Measurements from ENCODE around the gene BRD1.

Gene BRD1

DNA sequence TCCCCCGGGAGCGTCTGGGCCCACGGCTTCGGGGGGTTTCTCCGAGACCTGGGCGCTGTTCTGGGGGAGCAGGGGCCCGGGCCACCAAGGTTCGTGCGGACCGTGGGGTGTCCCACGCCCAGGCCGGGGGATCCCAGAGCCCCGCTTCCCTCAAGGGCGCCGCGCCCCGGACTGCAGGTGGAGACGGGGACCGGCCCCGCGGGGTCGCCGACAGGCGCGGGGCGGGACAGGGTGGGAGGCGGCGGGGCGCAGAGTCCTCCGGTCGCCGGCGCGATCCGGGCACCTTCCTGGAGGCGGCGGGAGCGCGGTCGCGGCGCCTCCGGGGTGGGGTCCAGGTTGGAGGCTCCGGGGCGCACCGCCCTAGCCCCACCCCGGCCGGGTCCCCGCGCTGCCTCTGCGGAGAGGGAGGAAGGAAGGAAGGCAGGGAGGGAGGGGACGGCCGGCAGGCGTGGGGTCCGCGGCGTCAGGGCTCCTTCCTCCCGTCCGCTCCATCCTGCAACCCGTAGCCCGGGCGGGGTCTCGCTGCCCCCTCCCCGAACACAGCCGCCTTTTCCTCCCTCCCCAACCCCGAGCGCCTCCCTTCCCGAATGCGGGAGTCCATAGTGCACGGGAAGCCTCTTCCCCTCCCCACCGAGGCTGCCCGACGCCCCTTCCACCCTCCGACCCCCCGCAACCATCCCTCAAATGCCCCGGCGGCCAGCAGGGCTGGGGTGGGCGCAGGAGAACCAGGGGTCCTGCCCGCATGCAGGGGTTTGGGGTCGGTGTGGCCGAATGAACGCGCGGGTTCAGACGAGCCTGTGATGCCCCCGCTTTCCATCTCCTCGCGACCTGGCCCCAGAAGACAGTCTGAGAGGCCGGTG, 21.7 kb upstream of the BRD1 start:
- Mint-ChIP-seq H3K9me3 (no peaks in the 10 kb centered on the region), H3K4me1 (peaks cover 29% of the 10 kb centered on the region), H3K27me3 (peaks cover 70% of the 10 kb centered on the region), H3K4me3 (peak overlapping the region; percentile 66), H3K36me3 (peaks cover 3% of the 10 kb centered on the region), H3K27ac (no peak overlapping the region)
- CTCF ChIA-PET, result no interaction called here
- DNase-seq, result peak; percentile 64

DNA sequence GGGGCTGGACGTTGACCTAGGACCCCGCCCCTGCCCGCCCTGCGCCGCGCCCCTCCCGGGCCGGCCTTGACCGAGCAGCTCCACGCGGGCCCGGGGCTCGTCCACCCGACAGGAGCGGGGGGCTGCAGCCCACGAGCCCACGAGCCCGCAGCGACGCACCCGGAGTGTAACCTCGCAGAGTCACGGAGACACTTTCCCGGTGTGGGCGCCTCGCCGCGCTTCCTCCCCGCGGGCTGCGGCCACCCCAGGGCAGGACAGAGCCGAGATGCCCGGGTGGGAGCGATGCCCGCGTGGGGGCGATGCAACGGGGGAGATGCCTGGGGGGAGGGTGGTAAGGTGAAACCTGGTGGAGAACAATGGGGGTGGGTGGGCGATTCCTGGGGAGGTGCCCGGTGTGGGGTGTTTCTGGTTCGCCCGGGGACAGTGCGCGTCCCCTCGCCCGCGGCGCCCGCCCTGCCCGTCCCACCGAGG, 21.1 kb upstream of the BRD1 start:
- Mint-ChIP-seq H3K36me3 (peaks cover 1% of the 10 kb centered on the region), H3K4me1 (peaks cover 29% of the 10 kb centered on the region), H3K27ac (no peak overlapping the region), H3K27me3 (peaks cover 74% of the 10 kb centered on the region), H3K4me3 (peak overlapping the region; percentile 45), H3K9me3 (no peaks in the 10 kb centered on the region)
- CTCF ChIA-PET, result no interaction called here
- peak; percentile 35 for DNase-seq

DNA sequence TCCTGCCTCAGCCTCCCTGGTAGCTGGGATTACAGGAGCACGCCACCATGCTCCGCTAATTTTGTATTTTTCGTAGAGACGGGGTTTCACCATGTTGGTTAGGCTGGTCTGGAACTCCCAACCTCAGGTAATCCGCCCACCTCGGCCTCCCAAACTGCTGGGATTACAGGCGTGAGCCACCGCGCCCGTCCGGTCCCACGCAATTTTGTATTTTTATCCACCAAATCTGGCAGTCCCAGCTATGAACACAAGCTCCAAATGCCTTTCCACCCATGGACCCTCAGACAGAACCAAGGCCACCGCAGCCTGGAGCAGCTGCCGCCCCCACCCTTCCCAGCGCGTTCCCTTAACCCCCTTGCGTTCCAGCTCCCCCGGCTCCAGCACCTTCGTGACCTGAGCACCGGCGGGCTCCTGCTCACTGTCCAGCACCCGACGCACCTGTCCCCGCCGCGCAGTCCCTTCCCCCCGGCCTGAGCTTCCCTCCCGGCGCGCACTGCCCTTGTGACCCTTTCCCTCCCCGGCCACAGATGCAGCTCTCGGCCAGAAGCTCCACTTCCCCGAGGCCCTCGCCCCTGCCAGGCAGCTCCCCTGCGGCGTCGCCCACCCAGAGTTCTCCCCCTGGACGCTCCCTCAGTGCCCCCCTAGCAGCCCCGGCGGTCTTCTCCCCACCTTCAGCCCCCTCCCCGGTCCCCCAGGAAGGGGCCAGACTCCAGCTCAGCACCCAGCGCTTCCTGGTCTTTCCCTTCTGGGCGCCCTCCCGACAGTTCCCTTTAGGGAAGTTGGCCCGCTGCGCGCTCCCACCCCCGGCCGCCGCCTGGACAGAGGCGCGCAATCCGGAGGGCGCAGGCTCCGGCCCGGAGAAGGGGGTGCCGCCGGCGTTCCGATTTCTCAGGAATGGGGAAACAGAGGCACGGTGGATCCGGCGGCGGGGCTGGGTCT, 20.3 kb upstream of the BRD1 start:
- Mint-ChIP-seq H3K27ac (no peak overlapping the region), H3K4me1 (peaks cover 29% of the 10 kb centered on the region), H3K36me3 (peaks cover 1% of the 10 kb centered on the region), H3K27me3 (peaks cover 79% of the 10 kb centered on the region), H3K9me3 (no peaks in the 10 kb centered on the region), H3K4me3 (peak overlapping the region; percentile 55)
- DNase-seq, result no peak
- CTCF ChIA-PET, result no interaction called here

DNA sequence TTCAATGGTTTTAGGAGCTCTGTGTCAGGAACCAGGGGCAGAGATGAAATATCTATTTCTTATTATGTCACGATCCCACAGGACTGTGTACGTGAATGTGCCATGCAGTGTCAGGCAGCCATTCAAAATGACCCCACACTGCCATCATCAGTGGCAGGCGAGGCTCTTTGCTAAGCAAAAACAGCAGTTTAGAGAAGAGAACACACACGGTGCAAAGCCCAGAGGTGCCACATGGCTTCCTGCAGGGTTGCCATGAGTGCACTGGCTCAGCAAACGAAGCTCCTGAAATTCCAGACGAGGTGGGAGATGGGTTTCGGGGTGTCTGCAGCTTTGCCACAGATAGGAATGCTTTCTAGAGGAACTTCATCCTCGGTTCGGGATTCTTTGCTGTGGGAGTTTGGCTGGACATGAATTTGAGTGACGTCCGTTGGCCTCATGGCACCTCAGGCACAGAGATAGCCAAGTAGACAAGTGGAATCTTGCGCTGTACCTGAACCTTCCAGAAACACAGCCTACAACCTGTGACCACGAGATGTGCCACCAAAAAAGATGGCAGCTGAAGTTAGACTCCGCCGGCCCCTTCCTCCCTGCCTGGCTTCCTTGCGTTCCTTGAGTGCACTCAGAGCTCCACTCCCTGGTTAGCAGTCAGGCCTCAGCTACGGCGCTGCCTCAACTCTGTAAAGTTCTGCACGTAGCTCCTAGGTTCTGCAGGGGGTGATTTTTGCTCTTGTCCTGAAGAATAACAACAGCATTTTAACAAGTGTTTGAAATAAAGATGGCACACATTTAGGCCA, 18.2 kb upstream of the BRD1 start:
- CTCF ChIA-PET, result no interaction called here
- no peak overlapping the region for H3K4me3 Mint-ChIP-seq
- DNase-seq, result no peak
- H3K27ac Mint-ChIP-seq, result no peak overlapping the region
- H3K4me1 Mint-ChIP-seq, result peaks cover 13% of the 10 kb centered on the region
- no peaks in the 10 kb centered on the region for H3K36me3 Mint-ChIP-seq
- H3K27me3 Mint-ChIP-seq, result peaks cover 88% of the 10 kb centered on the region
- no peaks in the 10 kb centered on the region for H3K9me3 Mint-ChIP-seq

- H3K4me1 Mint-ChIP-seq, result peaks cover 9% of the 10 kb centered on the region
- peaks cover 81% of the 10 kb centered on the region for H3K27me3 Mint-ChIP-seq
- no peak overlapping the region for H3K4me3 Mint-ChIP-seq
- CTCF ChIA-PET, result no interaction called here
- H3K36me3 Mint-ChIP-seq, result no peaks in the 10 kb centered on the region
- H3K27ac Mint-ChIP-seq, result no peak overlapping the region
- H3K9me3 Mint-ChIP-seq, result no peaks in the 10 kb centered on the region
- DNase-seq, result no peak
These were observed 17.6 kb upstream of the BRD1 start for GRCh38 chr22:49845241-49845640.

- CTCF ChIA-PET, result no interaction called here
- Mint-ChIP-seq H3K9me3 (no peaks in the 10 kb centered on the region), H3K36me3 (peaks cover 2% of the 10 kb centered on the region), H3K4me1 (peaks cover 35% of the 10 kb centered on the region), H3K4me3 (peak overlapping the region; percentile 68), H3K27me3 (peaks cover 39% of the 10 kb centered on the region), H3K27ac (peak overlapping the region; percentile 87)
- peak; percentile 92 for DNase-seq
These were observed 11.4 kb upstream of the BRD1 start for GRCh38 chr22:49838771-49839717.

- H3K27me3 Mint-ChIP-seq, result peaks cover 31% of the 10 kb centered on the region
- no peak overlapping the region for H3K4me3 Mint-ChIP-seq
- H3K4me1 Mint-ChIP-seq, result peaks cover 41% of the 10 kb centered on the region
- CTCF ChIA-PET, result no interaction called here
- no peak for DNase-seq
- peaks cover 4% of the 10 kb centered on the region for H3K36me3 Mint-ChIP-seq
- no peak overlapping the region for H3K27ac Mint-ChIP-seq
- H3K9me3 Mint-ChIP-seq, result peaks cover 4% of the 10 kb centered on the region
These were observed 5.8 kb upstream of the BRD1 start for GRCh38 chr22:49833340-49834007.

DNA sequence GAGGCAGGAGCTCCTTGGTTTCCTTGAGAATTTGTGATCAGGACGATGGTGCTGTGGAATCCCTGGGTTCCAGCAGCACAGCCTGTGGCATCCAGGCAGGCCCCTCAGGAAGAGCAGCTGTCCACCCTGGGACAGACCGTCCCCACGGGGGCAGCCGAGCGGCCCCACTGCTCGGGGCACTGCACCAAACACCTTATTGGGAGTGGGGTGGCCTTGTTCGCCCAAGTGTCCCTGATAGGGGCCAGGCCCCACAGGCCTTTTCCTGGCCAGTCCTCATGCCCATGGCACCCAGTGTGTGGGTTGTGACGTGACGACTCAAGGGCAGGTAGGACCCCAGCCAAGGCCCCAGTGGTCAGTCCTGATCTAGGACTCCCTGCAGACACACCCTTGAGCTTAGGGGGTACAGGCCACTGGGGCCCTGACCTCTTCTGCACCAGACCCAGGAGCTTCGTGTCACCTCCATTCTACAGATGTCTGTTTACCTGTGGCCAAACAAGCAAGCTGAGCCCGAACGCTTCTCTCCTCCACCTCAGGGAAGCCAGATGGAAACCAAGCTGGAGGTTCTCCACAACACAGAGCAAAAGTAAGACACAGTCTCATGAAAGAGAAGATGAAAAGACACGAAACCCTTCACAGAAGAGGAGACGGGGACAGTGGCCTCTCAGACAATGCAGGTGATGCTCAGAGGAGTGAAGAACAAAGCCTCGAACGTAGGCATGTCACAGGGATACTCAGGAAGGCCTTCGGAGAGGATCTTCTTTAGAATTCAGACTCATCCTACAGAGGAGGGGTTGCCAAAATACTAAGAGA, 1.6 kb upstream of the BRD1 start:
- Mint-ChIP-seq H3K4me1 (peaks cover 48% of the 10 kb centered on the region), H3K27ac (peak overlapping the region; percentile 97), H3K36me3 (peaks cover 20% of the 10 kb centered on the region), H3K9me3 (peaks cover 4% of the 10 kb centered on the region), H3K27me3 (peaks cover 21% of the 10 kb centered on the region), H3K4me3 (peak overlapping the region; percentile 70)
- CTCF ChIA-PET, result no interaction called here
- peak; percentile 46 for DNase-seq

DNA sequence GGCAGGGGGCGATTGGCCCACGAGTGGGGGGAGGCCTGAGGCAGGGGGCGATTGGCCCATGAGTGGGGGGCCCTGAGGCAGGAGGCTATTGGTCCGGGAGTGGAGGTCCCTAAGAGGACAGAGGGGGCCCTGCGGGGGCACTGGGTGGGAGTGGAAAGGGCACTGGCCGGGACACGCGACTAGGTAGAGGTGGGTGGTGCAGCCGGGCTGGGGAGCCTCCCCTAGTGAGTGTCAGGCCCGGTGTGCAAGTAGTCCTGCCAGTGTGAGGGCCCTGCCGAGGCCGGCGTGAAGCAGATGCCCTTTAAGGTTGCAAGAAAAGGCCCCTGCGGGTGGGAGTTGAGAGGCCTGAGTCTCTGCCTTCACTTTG, 909 bp upstream of the BRD1 start:
- H3K4me3 Mint-ChIP-seq, result peak overlapping the region; percentile 70
- no peak for DNase-seq
- peaks cover 4% of the 10 kb centered on the region for H3K9me3 Mint-ChIP-seq
- peaks cover 26% of the 10 kb centered on the region for H3K36me3 Mint-ChIP-seq
- peaks cover 54% of the 10 kb centered on the region for H3K4me1 Mint-ChIP-seq
- peaks cover 18% of the 10 kb centered on the region for H3K27me3 Mint-ChIP-seq
- CTCF ChIA-PET, result no interaction called here
- H3K27ac Mint-ChIP-seq, result peak overlapping the region; percentile 97

- DNase-seq, result peak; percentile 36
These were observed 311 bp downstream of the BRD1 start for GRCh38 chr22:49827271-49827852.

GRCh38 chr22:49826603-49827270, 936 bp downstream of the BRD1 start:
- H3K9me3 Mint-ChIP-seq, result peaks cover 4% of the 10 kb centered on the region
- peak overlapping the region; percentile 95 for H3K27ac Mint-ChIP-seq
- DNase-seq, result peak; percentile 64
- H3K4me3 Mint-ChIP-seq, result peak overlapping the region; percentile 91
- H3K36me3 Mint-ChIP-seq, result peaks cover 38% of the 10 kb centered on the region
- CTCF ChIA-PET, result interaction anchor here (0.9 kb wide), 1 partner anchor 13 kb away, joined by 3 read pairs; no protein-coding TSS in a partner anchor
- H3K27me3 Mint-ChIP-seq, result peaks cover 11% of the 10 kb centered on the region
- peaks cover 62% of the 10 kb centered on the region for H3K4me1 Mint-ChIP-seq

More at GRCh38 chr22:49827271-49827852, 311 bp downstream of the BRD1 start:
- CTCF ChIA-PET, result no interaction called here
- Mint-ChIP-seq H3K27me3 (peaks cover 15% of the 10 kb centered on the region), H3K9me3 (peaks cover 4% of the 10 kb centered on the region), H3K4me1 (peaks cover 60% of the 10 kb centered on the region), H3K27ac (peak overlapping the region; percentile 72), H3K36me3 (peaks cover 34% of the 10 kb centered on the region), H3K4me3 (peak overlapping the region; percentile 59)
